MCF 10A (cell line): ENCODE data around the gene SNRNP70. TPM values are rescaled to one million over a fixed set of nuclear protein-coding genes. Genes with fewer than 3 reads are reported as not detected.
A peak's percentile ranks its signal among the peaks of the same experiment; 100 is the strongest.

ENCODE experiments used
- BruUV-seq: library from RNA; stranded (reverse); fragments of 400-500 nt; replicated peaks from 2 replicates; lab custom pipeline; 2021; lab: Mats Ljungman, UMichigan
- CTCF ChIA-PET: fragments of 300-600 bp; sonication (Branson Sonifier 250); formaldehyde crosslinking; extraction: SDS; loops from one replicate; lab custom pipeline; 2021; ENCODE audit warnings: antibody characterized with exemption, inconsistent platforms; lab: Yijun Ruan, JAX
- POLR2A ChIA-PET: fragments of 300-600, 350-650 bp; sonication (Branson Sonifier 250); formaldehyde crosslinking; extraction: SDS; loops from one replicate; lab custom pipeline; 2020; ENCODE audit warnings: antibody characterized with exemption, inconsistent platforms; lab: Yijun Ruan, JAX
- DNase-seq: peaks from one replicate; pipeline ENCODE4 v3.0.0-alpha.2; 2018; ENCODE audit not compliant: unreplicated experiment
- H3K27ac Mint-ChIP-seq: one replicate; pipeline ENCODE4 v1.8.0; 2022; ENCODE audit warnings: mild to moderate bottlenecking, low read depth, mixed read lengths; ENCODE audit not compliant: unreplicated experiment
- H3K27me3 Mint-ChIP-seq: one replicate; pipeline ENCODE4 v1.8.0; 2022; ENCODE audit warnings: mixed read lengths; ENCODE audit not compliant: insufficient read depth, unreplicated experiment
- H3K36me3 Mint-ChIP-seq: one replicate; pipeline ENCODE4 v1.8.0; 2022; ENCODE audit warnings: mild to moderate bottlenecking, moderate library complexity, mixed read lengths; ENCODE audit not compliant: insufficient read depth, unreplicated experiment
- H3K4me1 Mint-ChIP-seq: one replicate; pipeline ENCODE4 v1.8.0; 2022; ENCODE audit warnings: mixed read lengths; ENCODE audit not compliant: insufficient read depth, unreplicated experiment
- H3K4me3 Mint-ChIP-seq: one replicate; pipeline ENCODE4 v1.8.0; 2022; ENCODE audit warnings: mild to moderate bottlenecking, moderate library complexity, mixed read lengths; ENCODE audit not compliant: unreplicated experiment
- H3K9me3 Mint-ChIP-seq: one replicate; pipeline ENCODE4 v1.8.0; 2022; ENCODE audit warnings: mixed read lengths; ENCODE audit not compliant: unreplicated experiment
- intact Hi-C: fragments of 100-400 bp; cut with micrococcal nuclease; formaldehyde crosslinking; loops from 2 replicates; pipeline ENCODE4 v1.14.1; 2022
- total RNA-seq: library from RNA; stranded (reverse); gene quantifications from 2 replicates; pipeline ENCODE4 v1.2.3, GENCODE V29; 2022
- TF ChIP-seq, protein P1 (sequence below): fragments of 200-600 bp; IDR thresholded peaks from one replicate; pipeline ENCODE4 v1.8.0; 2022; ENCODE audit warnings: antibody characterized with exemption, mild to moderate bottlenecking; ENCODE audit not compliant: unreplicated experiment

SNRNP70 gene
- total RNA-seq, 1 experiment from 2014 or later: 199 TPM

DNA sequence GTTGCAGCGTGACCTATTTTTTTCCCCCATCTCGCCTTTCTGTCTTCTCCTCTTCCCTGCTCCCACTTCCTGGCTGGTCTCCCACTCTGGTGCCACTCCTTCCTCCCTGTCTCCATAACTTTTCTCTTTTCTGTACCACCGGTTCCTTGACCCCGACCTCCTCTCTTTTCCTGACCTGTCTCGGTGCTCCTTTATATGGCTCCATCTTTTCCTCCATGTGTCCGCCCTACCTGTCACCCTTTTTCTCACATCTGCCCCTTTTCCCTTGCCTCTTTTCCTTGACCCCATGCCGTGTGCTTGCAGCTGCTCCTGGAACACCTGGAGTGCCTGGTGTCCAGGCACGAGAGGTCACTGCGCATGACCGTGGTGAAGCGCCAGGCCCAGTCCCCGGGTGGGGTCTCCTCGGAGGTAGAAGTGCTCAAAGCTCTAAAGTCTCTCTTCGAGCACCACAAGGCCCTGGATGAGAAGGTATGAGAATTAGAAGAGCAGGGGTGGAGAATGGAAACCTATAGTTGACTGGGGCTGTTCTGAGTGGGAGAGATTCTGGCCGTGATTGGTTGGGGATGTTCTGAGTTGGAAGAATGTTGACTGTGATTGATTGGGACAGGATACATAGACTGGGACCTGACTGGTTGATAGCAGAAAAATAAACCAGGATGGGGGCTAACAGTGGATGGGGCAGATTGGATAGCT lies 43.4 kb downstream of the SNRNP70 start:
- TF ChIP-seq, protein P1, sequence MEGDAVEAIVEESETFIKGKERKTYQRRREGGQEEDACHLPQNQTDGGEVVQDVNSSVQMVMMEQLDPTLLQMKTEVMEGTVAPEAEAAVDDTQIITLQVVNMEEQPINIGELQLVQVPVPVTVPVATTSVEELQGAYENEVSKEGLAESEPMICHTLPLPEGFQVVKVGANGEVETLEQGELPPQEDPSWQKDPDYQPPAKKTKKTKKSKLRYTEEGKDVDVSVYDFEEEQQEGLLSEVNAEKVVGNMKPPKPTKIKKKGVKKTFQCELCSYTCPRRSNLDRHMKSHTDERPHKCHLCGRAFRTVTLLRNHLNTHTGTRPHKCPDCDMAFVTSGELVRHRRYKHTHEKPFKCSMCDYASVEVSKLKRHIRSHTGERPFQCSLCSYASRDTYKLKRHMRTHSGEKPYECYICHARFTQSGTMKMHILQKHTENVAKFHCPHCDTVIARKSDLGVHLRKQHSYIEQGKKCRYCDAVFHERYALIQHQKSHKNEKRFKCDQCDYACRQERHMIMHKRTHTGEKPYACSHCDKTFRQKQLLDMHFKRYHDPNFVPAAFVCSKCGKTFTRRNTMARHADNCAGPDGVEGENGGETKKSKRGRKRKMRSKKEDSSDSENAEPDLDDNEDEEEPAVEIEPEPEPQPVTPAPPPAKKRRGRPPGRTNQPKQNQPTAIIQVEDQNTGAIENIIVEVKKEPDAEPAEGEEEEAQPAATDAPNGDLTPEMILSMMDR: no peak
- Mint-ChIP-seq H3K27me3 (no peaks in the 10 kb centered on the region), H3K4me3 (peak overlapping the region; percentile 70), H3K36me3 (peaks cover 12% of the 10 kb centered on the region), H3K9me3 (no peaks in the 10 kb centered on the region), H3K27ac (peak overlapping the region; percentile 25), H3K4me1 (peaks cover 10% of the 10 kb centered on the region)
- no peak for DNase-seq
- BruUV-seq: no TSS peak
- intact Hi-C loops: no loop called here
- CTCF ChIA-PET: interaction anchor here (0.5 to 2.9 kb wide), 5 partner anchors 15 to 549 kb away, joined by 3 to 11 read pairs (median 3); partner anchors contain the start of gene LIN7B
- POLR2A ChIA-PET: interaction anchor here (0.7 to 2.8 kb wide), 7 partner anchors 11 to 136 kb away, joined by 3 to 19 read pairs (median 8); partner anchors contain the start of genes GYS1, LIN7B and RUVBL2

DNA sequence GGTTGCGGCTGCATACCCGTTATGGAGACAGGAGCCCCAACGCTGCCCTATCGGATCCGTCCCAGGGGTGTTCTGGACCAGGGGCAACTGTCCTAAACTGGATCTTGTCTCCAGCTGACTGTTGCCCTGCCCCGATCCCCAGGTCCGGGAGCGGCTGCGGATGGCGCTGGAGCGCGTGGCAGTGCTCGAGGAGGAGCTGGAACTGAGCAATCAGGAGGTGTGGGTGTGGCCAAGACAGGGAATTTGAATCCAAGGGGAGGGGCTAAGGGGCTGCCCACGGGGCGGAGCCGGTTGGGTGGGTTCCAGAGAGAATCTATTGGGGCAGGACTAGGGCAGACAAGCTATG lies 44.0 kb downstream of the SNRNP70 start:
- BruUV-seq: no TSS peak
- Mint-ChIP-seq H3K36me3 (peaks cover 15% of the 10 kb centered on the region), H3K9me3 (no peaks in the 10 kb centered on the region), H3K4me3 (no peak overlapping the region), H3K27me3 (no peaks in the 10 kb centered on the region), H3K4me1 (peaks cover 10% of the 10 kb centered on the region), H3K27ac (no peak overlapping the region)
- ChIA-PET POLR2A (interaction anchor here (0.7 to 2.8 kb wide), 5 partner anchors 12 to 75 kb away, joined by 3 to 19 read pairs (median 8); partner anchors contain the start of gene LIN7B), CTCF (interaction anchor here (0.5 to 2.9 kb wide), 4 partner anchors 15 to 549 kb away, joined by 3 to 11 read pairs (median 6); partner anchors contain the start of gene LIN7B)
- TF ChIP-seq, protein P1: no peak
- intact Hi-C loops: no loop called here
- no peak for DNase-seq

DNA sequence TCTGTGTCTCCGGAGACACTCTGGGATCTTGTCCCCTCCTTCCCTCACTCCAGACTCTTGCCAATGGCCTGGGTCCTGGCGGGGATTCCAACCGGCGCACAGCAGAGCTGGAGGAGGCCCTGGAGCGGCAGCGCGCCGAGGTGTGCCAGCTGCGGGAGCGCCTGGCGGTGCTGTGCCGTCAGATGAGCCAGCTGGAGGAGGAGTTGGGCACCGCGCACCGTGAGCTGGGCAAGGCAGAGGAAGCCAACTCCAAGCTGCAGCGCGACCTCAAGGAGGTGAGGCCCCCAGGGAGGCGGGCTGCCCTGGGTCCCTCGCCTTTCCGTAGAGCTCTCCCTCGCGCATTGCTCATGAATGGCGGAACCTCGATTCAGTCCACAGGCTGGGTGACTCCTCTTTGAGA lies 45.1 kb downstream of the SNRNP70 start:
- H3K36me3 Mint-ChIP-seq: peaks cover 16% of the 10 kb centered on the region
- TF ChIP-seq, protein P1: no peak
- peaks cover 10% of the 10 kb centered on the region for H3K4me1 Mint-ChIP-seq
- no peak overlapping the region for H3K27ac Mint-ChIP-seq
- H3K9me3 Mint-ChIP-seq: no peaks in the 10 kb centered on the region
- H3K4me3 Mint-ChIP-seq: no peak overlapping the region
- ChIA-PET POLR2A (interaction anchor here (2.8 kb wide), 1 partner anchor 13 kb away, joined by 11 read pairs; no protein-coding TSS in a partner anchor), CTCF (interaction anchor here (0.9 to 2.3 kb wide), 4 partner anchors 11 to 69 kb away, joined by 3 to 8 read pairs (median 6); partner anchors contain the start of gene PPFIA3)
- no TSS peak for BruUV-seq
- intact Hi-C loops: no loop called here
- no peak for DNase-seq
- no peaks in the 10 kb centered on the region for H3K27me3 Mint-ChIP-seq

DNA sequence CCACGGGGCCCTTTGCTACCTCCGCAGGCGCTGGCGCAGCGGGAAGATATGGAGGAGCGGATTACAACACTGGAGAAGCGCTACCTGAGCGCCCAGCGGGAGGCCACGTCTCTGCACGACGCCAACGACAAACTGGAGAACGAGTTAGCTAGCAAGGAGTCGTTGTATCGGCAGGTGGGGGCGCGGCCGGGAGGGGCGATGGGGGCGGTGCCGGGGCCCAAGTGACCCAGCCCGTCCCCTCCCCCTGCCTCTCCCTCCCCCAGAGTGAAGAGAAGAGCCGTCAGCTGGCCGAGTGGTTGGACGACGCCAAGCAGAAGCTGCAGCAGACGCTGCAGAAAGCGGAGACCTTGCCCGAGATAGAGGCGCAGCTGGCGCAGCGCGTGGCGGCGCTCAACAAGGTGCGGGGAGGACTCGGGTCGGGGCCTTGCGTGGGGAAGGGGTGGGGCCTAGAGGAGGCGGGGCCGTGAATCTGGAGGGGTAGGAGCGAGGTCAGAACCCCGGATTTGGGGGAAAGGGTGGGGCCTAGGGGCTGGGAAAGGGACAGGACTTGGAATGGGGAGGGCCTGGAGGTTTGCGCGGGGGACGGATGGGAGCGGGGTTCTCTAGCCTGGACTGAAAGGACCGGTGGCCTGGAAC lies 47.8 kb downstream of the SNRNP70 start:
- H3K36me3 Mint-ChIP-seq: peaks cover 16% of the 10 kb centered on the region

More for the DNA sequence above, 47.8 kb downstream of the SNRNP70 start:
- ChIA-PET CTCF (interaction anchor here (0.5 to 1.1 kb wide), 5 partner anchors 8 to 311 kb away, joined by 3 to 4 read pairs (median 3); no protein-coding TSS in a partner anchor), POLR2A (no interaction called here)
- TF ChIP-seq, protein P1: no peak
- H3K4me1 Mint-ChIP-seq: peaks cover 15% of the 10 kb centered on the region
- no peak overlapping the region for H3K4me3 Mint-ChIP-seq
- no peaks in the 10 kb centered on the region for H3K27me3 Mint-ChIP-seq
- H3K9me3 Mint-ChIP-seq: no peaks in the 10 kb centered on the region
- intact Hi-C loops: no loop called here
- no peak for DNase-seq
- no peak overlapping the region for H3K27ac Mint-ChIP-seq
- BruUV-seq: no TSS peak
